Measurements from ENCODE around the gene LRCH3. TPM values are rescaled to one million over a fixed set of nuclear protein-coding genes. Genes with fewer than 3 reads are reported as not detected.

Gene LRCH3
- polyA plus RNA-seq, 1 donor from 2014 or later, result 41.4 TPM

- Histone ChIP-seq H3K4me3 (ENCODE audit: low read length) (no peak overlapping the region), H4K20me1 (ENCODE audit: insufficient read depth) (no peaks in the 10 kb centered on the region), H3K27me3 (ENCODE audit: insufficient read depth, low read depth, low read length) (no peaks in the 10 kb centered on the region), H3K9ac (ENCODE audit: low read length) (no peak overlapping the region), H3K9me2 (ENCODE audit: insufficient read depth, low read length) (no peaks in the 10 kb centered on the region), H2AFZ (ENCODE audit: low read depth, low read length) (no peak overlapping the region), H3K27ac (ENCODE audit: low read length) (no peak overlapping the region), H3F3A (ENCODE audit: insufficient read depth, low read length, poor library complexity, severe bottlenecking) (no peaks in the 10 kb centered on the region), H3K9me3 (ENCODE audit: low read length) (no peaks in the 10 kb centered on the region), H3K36me3 (ENCODE audit: insufficient read depth, low read length) (no peaks in the 10 kb centered on the region), H3K79me2 (replicated peaks; ENCODE audit: insufficient read depth, low read length) (no peaks in the 10 kb centered on the region), H3K4me2 (ENCODE audit: low read length) (no peak overlapping the region)
- TF ChIP-seq MXI1 (conservative IDR thresholded peaks at IDR 0.05; ENCODE audit: poor library complexity, severe bottlenecking), result no peak
- TF ChIP-seq EZH2 (IDR thresholded peaks at IDR 0.05; ENCODE audit: borderline replicate concordance, insufficient read depth, low read length, poor library complexity, severe bottlenecking), result no peak
- no peak for TF ChIP-seq TAF1 (IDR thresholded peaks at IDR 0.05; ENCODE audit: low read depth)
- TF ChIP-seq POLR2AphosphoS5 (IDR thresholded peaks at IDR 0.05), result no peak
- TF ChIP-seq SMC3 (conservative IDR thresholded peaks at IDR 0.05; ENCODE audit: poor library complexity), result no peak
- TF ChIP-seq REST (IDR thresholded peaks at IDR 0.05; ENCODE audit: borderline replicate concordance), result no peak
- TF ChIP-seq EP300 (conservative IDR thresholded peaks at IDR 0.05; ENCODE audit: poor library complexity, severe bottlenecking), result no peak
- no peak for TF ChIP-seq RAD21 (conservative IDR thresholded peaks at IDR 0.05)
- TF ChIP-seq, protein P1, sequence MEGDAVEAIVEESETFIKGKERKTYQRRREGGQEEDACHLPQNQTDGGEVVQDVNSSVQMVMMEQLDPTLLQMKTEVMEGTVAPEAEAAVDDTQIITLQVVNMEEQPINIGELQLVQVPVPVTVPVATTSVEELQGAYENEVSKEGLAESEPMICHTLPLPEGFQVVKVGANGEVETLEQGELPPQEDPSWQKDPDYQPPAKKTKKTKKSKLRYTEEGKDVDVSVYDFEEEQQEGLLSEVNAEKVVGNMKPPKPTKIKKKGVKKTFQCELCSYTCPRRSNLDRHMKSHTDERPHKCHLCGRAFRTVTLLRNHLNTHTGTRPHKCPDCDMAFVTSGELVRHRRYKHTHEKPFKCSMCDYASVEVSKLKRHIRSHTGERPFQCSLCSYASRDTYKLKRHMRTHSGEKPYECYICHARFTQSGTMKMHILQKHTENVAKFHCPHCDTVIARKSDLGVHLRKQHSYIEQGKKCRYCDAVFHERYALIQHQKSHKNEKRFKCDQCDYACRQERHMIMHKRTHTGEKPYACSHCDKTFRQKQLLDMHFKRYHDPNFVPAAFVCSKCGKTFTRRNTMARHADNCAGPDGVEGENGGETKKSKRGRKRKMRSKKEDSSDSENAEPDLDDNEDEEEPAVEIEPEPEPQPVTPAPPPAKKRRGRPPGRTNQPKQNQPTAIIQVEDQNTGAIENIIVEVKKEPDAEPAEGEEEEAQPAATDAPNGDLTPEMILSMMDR (IDR thresholded peaks at IDR 0.05; ENCODE audit: poor library complexity, severe bottlenecking), result no peak
These were observed 101.1 kb downstream of the LRCH3 start for GRCh38 chr3:197892162-197892561.

GRCh38 chr3:197896421-197896820 lies 105.4 kb downstream of the LRCH3 start:
- H4K20me1 ChIP-seq (ENCODE audit: insufficient read depth), result no peaks in the 10 kb centered on the region
- H3F3A ChIP-seq (ENCODE audit: insufficient read depth, low read length, poor library complexity, severe bottlenecking), result no peaks in the 10 kb centered on the region
- no peaks in the 10 kb centered on the region for H3K27me3 ChIP-seq (ENCODE audit: insufficient read depth, low read depth, low read length)
- H3K9me2 ChIP-seq (ENCODE audit: insufficient read depth, low read length), result no peaks in the 10 kb centered on the region
- no peaks in the 10 kb centered on the region for H3K36me3 ChIP-seq (ENCODE audit: insufficient read depth, low read length)
- no peaks in the 10 kb centered on the region for H3K9me3 ChIP-seq (ENCODE audit: low read length)
- no peak overlapping the region for H2AFZ ChIP-seq (ENCODE audit: low read depth, low read length)
- no peak overlapping the region for H3K4me2 ChIP-seq (ENCODE audit: low read length)
- no peak overlapping the region for H3K27ac ChIP-seq (ENCODE audit: low read length)
- no peak overlapping the region for H3K9ac ChIP-seq (ENCODE audit: low read length)
- no peak overlapping the region for H3K4me3 ChIP-seq (ENCODE audit: low read length)
- H3K79me2 ChIP-seq (replicated peaks; ENCODE audit: insufficient read depth, low read length), result no peaks in the 10 kb centered on the region
- TF ChIP-seq MXI1 (conservative IDR thresholded peaks at IDR 0.05; ENCODE audit: poor library complexity, severe bottlenecking) (no peak), SMC3 (conservative IDR thresholded peaks at IDR 0.05; ENCODE audit: poor library complexity) (no peak), EP300 (conservative IDR thresholded peaks at IDR 0.05; ENCODE audit: poor library complexity, severe bottlenecking) (no peak), REST (IDR thresholded peaks at IDR 0.05; ENCODE audit: borderline replicate concordance) (no peak), POLR2AphosphoS5 (IDR thresholded peaks at IDR 0.05) (no peak), RAD21 (conservative IDR thresholded peaks at IDR 0.05) (no peak), TAF1 (IDR thresholded peaks at IDR 0.05; ENCODE audit: low read depth) (no peak), EZH2 (IDR thresholded peaks at IDR 0.05; ENCODE audit: borderline replicate concordance, insufficient read depth, low read length, poor library complexity, severe bottlenecking) (no peak)
- TF ChIP-seq, protein P1 (IDR thresholded peaks at IDR 0.05; ENCODE audit: poor library complexity, severe bottlenecking), result no peak

Data from neural cell (in vitro differentiated cells).